ENCODE data around the gene NOS1AP. TPM values are rescaled to one million over a fixed set of nuclear protein-coding genes. Genes with fewer than 3 reads are reported as not detected.

The NOS1AP gene
- total and polyA plus RNA-seq, 2 experiments from 2014 or later: 5.8 to 6.6 TPM

GRCh38 chr1:162068301-162068700 lies 1.2 kb upstream of the NOS1AP start (continued):
- TF ChIP-seq ZNF462 (CRISPR knock-in tag; IDR thresholded peaks at IDR 0.05) (no peak), ZNF114 (CRISPR knock-in tag; IDR thresholded peaks at IDR 0.05) (no peak), JUNB (IDR thresholded peaks at IDR 0.05; ENCODE audit: unreplicated experiment) (no peak), CREB1 (CRISPR knock-in tag; IDR thresholded peaks at IDR 0.05; ENCODE audit: low read depth) (no peak)

- Mint-ChIP-seq H3K36me3 (ENCODE audit: low read depth) (peaks cover 20% of the 10 kb centered on the region), H3K27me3 (ENCODE audit: insufficient read depth, low read depth, poor library complexity) (peaks cover 10% of the 10 kb centered on the region)
- H3K79me2 ChIP-seq (replicated peaks; ENCODE audit: insufficient read depth): peaks cover 41% of the 10 kb centered on the region
- no peak for TF ChIP-seq NANOG (IDR thresholded peaks at IDR 0.05; ENCODE audit: borderline replicate concordance)
- TF ChIP-seq JUNB (IDR thresholded peaks at IDR 0.05; ENCODE audit: unreplicated experiment): no peak
- TF ChIP-seq STAT1 (IDR thresholded peaks at IDR 0.05; ENCODE audit: unreplicated experiment): no peak
- TF ChIP-seq POLR2AphosphoS5 (IDR thresholded peaks at IDR 0.05; ENCODE audit: low read depth): no peak
- TF ChIP-seq CTCF (conservative IDR thresholded peaks at IDR 0.05; ENCODE audit: low read depth in 2 of 2): no peak
- no peak for TF ChIP-seq ETS1 (IDR thresholded peaks at IDR 0.05)
- TF ChIP-seq REST (IDR thresholded peaks at IDR 0.05; ENCODE audit: unreplicated experiment): no peak
- no peak for TF ChIP-seq ZNF331 (CRISPR knock-in tag; IDR thresholded peaks at IDR 0.05; ENCODE audit: low read depth)
- no peak for TF ChIP-seq ZNF114 (CRISPR knock-in tag; IDR thresholded peaks at IDR 0.05)
- no peak for TF ChIP-seq CREB1 (CRISPR knock-in tag; IDR thresholded peaks at IDR 0.05; ENCODE audit: low read depth)
- TF ChIP-seq EZH2phosphoT487 (IDR thresholded peaks at IDR 0.05; ENCODE audit: unreplicated experiment): no peak
These were observed 730 bp downstream of the NOS1AP start for GRCh38 chr1:162070094-162070748.

More at GRCh38 chr1:162070094-162070748, 730 bp downstream of the NOS1AP start:
- H3K4me3 Mint-ChIP-seq: peak overlapping the region; percentile 76
- Histone ChIP-seq H3K9me2 (ENCODE audit: insufficient read depth) (peaks cover 4% of the 10 kb centered on the region; the same call in 1 of the 2 replicates), H3K27me3 (ENCODE audit: insufficient read depth) (peaks cover 8% of the 10 kb centered on the region; the same call in 1 of the 2 replicates), H3K27ac (ENCODE audit: low read depth) (peak overlapping the region; percentile 82; the same call in 1 of the 2 replicates), H3K4me2 (peak overlapping the region; percentile 82), H3K4me1 (ENCODE audit: insufficient read depth) (peaks cover 34% of the 10 kb centered on the region), H3K4me3 (peak overlapping the region; percentile 71), H4K20me1 (replicated peaks; ENCODE audit: insufficient read depth) (peaks cover 19% of the 10 kb centered on the region), H2AFZ (peak overlapping the region; percentile 92), H3F3A (replicated peaks; ENCODE audit: low read depth) (peaks cover 8% of the 10 kb centered on the region; the same call in 1 of the 2 replicates), H3K36me3 (ENCODE audit: insufficient read depth) (no peaks in the 10 kb centered on the region)
- peaks cover 50% of the 10 kb centered on the region for H3K4me1 Mint-ChIP-seq
- DNase-seq (ENCODE audit: low spot score) (peak; percentile 81), ATAC-seq (peak; percentile 70)
- H3K27ac Mint-ChIP-seq: no peak overlapping the region
- peaks cover 7% of the 10 kb centered on the region; the same call in 1 of the 3 replicates for H3K9me3 Mint-ChIP-seq
